CD8-positive, alpha-beta memory T cell (primary cell): Measurements from ENCODE around the gene PEX16. TPM values are rescaled to one million over a fixed set of nuclear protein-coding genes. Genes with fewer than 3 reads are reported as not detected.

ENCODE experiments used
- CTCF ChIA-PET: fragments of 350-600 bp; sonication (Branson Sonifier 250); formaldehyde crosslinking; loops from one replicate; lab custom pipeline; 2021; ENCODE audit warnings: antibody characterized with exemption; lab: Charles Lee
- POLR2A ChIA-PET: fragments of 350-600 bp; sonication (Branson Sonifier 250); formaldehyde crosslinking; loops from one replicate; lab custom pipeline; 2021; ENCODE audit warnings: antibody characterized with exemption; lab: Charles Lee
- DNase-seq, 5 donors: peaks; one replicate each; pipeline versions ENCODE4 v3.0.0 to v3.0.0-alpha.2; 2020 to 2022; ENCODE audit warnings: mixed read lengths in 1 of 5
- H3K27ac ChIP-seq: one replicate; pipeline ENCODE4 v1.7.0; 2013; ENCODE audit warnings: low read depth, mild to moderate bottlenecking, low read length, moderate library complexity
- H3K27me3 ChIP-seq: 2 replicates; pipeline ENCODE4 v1.7.0; 2013; ENCODE audit warnings: low read length, mild to moderate bottlenecking; ENCODE audit not compliant: insufficient read depth, poor library complexity, severe bottlenecking
- H3K36me3 ChIP-seq: 2 replicates; pipeline ENCODE4 v1.7.0; 2013; ENCODE audit warnings: mild to moderate bottlenecking, low read length, moderate library complexity; ENCODE audit not compliant: insufficient read depth
- H3K4me1 ChIP-seq: 2 replicates; pipeline ENCODE4 v1.7.0; 2013; ENCODE audit warnings: mild to moderate bottlenecking, low read length, moderate library complexity; ENCODE audit not compliant: insufficient read depth
- H3K4me3 ChIP-seq: 2 replicates; pipeline ENCODE4 v1.7.0; 2013; ENCODE audit warnings: mild to moderate bottlenecking, low read length
- H3K9me3 ChIP-seq: 2 replicates; pipeline ENCODE4 v1.7.0; 2013; ENCODE audit warnings: mild to moderate bottlenecking, low read length
- H3K27ac Mint-ChIP-seq, 8 donors: one replicate each; pipeline ENCODE4 v1.8.0; 2020 to 2021; ENCODE audit warnings: mixed read lengths in 8 of 8, mild to moderate bottlenecking in 6 of 8, inconsistent platforms in 3 of 8, moderate library complexity in 3 of 8
- H3K27me3 Mint-ChIP-seq, 2 donors: one replicate each; pipeline ENCODE4 v1.8.0; 2020 to 2021; ENCODE audit warnings: mixed read lengths in 2 of 2, mild to moderate bottlenecking in 1 of 2, moderate library complexity in 1 of 2
- H3K36me3 Mint-ChIP-seq, 3 donors: one replicate each; pipeline ENCODE4 v1.8.0; 2020 to 2021; ENCODE audit warnings: mixed read lengths in 3 of 3, inconsistent platforms in 1 of 3, mild to moderate bottlenecking in 1 of 3
- H3K4me1 Mint-ChIP-seq, 3 donors: one replicate each; pipeline ENCODE4 v1.8.0; 2020 to 2021; ENCODE audit warnings: mixed read lengths in 3 of 3, inconsistent platforms in 1 of 3, mild to moderate bottlenecking in 1 of 3
- H3K4me3 Mint-ChIP-seq, 7 donors: one replicate each; pipeline ENCODE4 v1.8.0; 2020 to 2021; ENCODE audit warnings: mixed read lengths in 7 of 7, mild to moderate bottlenecking in 6 of 7, moderate library complexity in 4 of 7, inconsistent platforms in 2 of 7
- H3K9me3 Mint-ChIP-seq, 5 donors: one replicate each; pipeline ENCODE4 v1.8.0; 2020 to 2022; ENCODE audit warnings: mixed read lengths in 5 of 5, mild to moderate bottlenecking in 3 of 5, moderate library complexity in 2 of 5, inconsistent platforms in 1 of 5
- polyA plus RNA-seq: library from polyadenylated mRNA; unstranded; fragments of 300-500 nt; fragmentation: Illumina TruSeq; gene quantifications from one replicate; pipeline ENCODE4 v1.2.3, GENCODE V29; 2021
- total RNA-seq, 2 experiments: library from RNA; stranded (reverse); gene quantifications; one replicate each; pipeline ENCODE4 v1.2.3, GENCODE V29; 2021

PEX16 gene
- total and polyA plus RNA-seq, 3 experiments from 2014 or later, result 35.1 to 63.4 (median 43.2) TPM

- CTCF ChIA-PET, result interaction anchor here (0.6 kb wide), 1 partner anchor 74 kb away, joined by 4 read pairs; no protein-coding TSS in a partner anchor
- H3K27ac Mint-ChIP-seq, result peak overlapping the region in 1 of 8 donors; percentile 50
- POLR2A ChIA-PET, result no interaction called here
- peaks cover 24 to 45% (median 30%) of the 10 kb centered on the region in 3 donors for H3K4me1 Mint-ChIP-seq
- peaks cover 25% of the 10 kb centered on the region for H3K4me1 ChIP-seq
- H3K9me3 ChIP-seq, result no peaks in the 10 kb centered on the region
- H3K36me3 ChIP-seq, result peaks cover 39% of the 10 kb centered on the region
- no peak overlapping the region for H3K4me3 ChIP-seq
- H3K27me3 ChIP-seq, result no peaks in the 10 kb centered on the region
- H3K27ac ChIP-seq, result no peak overlapping the region
- no peak for DNase-seq
- peaks cover 0 to 78% (median 0%) of the 10 kb centered on the region in 3 donors for H3K36me3 Mint-ChIP-seq
- peak overlapping the region in 1 of 7 donors; percentile 52 for H3K4me3 Mint-ChIP-seq
- H3K9me3 Mint-ChIP-seq, result no peaks in the 10 kb centered on the region
- no peaks in the 10 kb centered on the region for H3K27me3 Mint-ChIP-seq
Observed at GRCh38 chr11:45913942-45914635, 3.6 kb downstream of the PEX16 start.

- H3K27ac Mint-ChIP-seq, result no peak overlapping the region
- H3K4me1 Mint-ChIP-seq, result peaks cover 18 to 42% (median 25%) of the 10 kb centered on the region in 3 donors
- H3K27me3 Mint-ChIP-seq, result no peaks in the 10 kb centered on the region
- Histone ChIP-seq H3K36me3 (peaks cover 39% of the 10 kb centered on the region), H3K27me3 (no peaks in the 10 kb centered on the region), H3K4me1 (peaks cover 19% of the 10 kb centered on the region), H3K9me3 (no peaks in the 10 kb centered on the region), H3K27ac (no peak overlapping the region), H3K4me3 (no peak overlapping the region)
- H3K36me3 Mint-ChIP-seq, result peaks cover 0 to 78% (median 0%) of the 10 kb centered on the region in 3 donors
- POLR2A ChIA-PET, result no interaction called here
- CTCF ChIA-PET, result no interaction called here
- DNase-seq, result no peak
- H3K4me3 Mint-ChIP-seq, result peak overlapping the region in 1 of 7 donors; percentile 30
- H3K9me3 Mint-ChIP-seq, result no peaks in the 10 kb centered on the region
Observed at GRCh38 chr11:45913514-45913913, 4.2 kb downstream of the PEX16 start.

- CTCF ChIA-PET, result no interaction called here
- Histone ChIP-seq H3K27me3 (no peaks in the 10 kb centered on the region), H3K27ac (no peak overlapping the region), H3K4me3 (no peak overlapping the region), H3K4me1 (no peaks in the 10 kb centered on the region), H3K9me3 (no peaks in the 10 kb centered on the region), H3K36me3 (peaks cover 35% of the 10 kb centered on the region)
- DNase-seq, result no peak
- Mint-ChIP-seq H3K4me1 (peaks cover 5 to 30% (median 9%) of the 10 kb centered on the region in 3 donors), H3K27ac (no peak overlapping the region), H3K27me3 (peaks cover 0 to 1% of the 10 kb centered on the region in 2 donors), H3K9me3 (no peaks in the 10 kb centered on the region), H3K36me3 (peaks cover 0 to 57% (median 0%) of the 10 kb centered on the region in 3 donors), H3K4me3 (no peak overlapping the region)
- POLR2A ChIA-PET, result no interaction called here
Observed at GRCh38 chr11:45910623-45911022, 7.1 kb downstream of the PEX16 start.

- Mint-ChIP-seq H3K27ac (peak overlapping the region in 1 of 8 donors; percentile 45), H3K4me3 (peak overlapping the region in 1 of 7 donors; percentile 60), H3K36me3 (peaks cover 0 to 50% (median 0%) of the 10 kb centered on the region in 3 donors), H3K9me3 (no peaks in the 10 kb centered on the region), H3K27me3 (peaks cover 0 to 1% of the 10 kb centered on the region in 2 donors), H3K4me1 (peaks cover 3 to 28% (median 6%) of the 10 kb centered on the region in 3 donors)
- no peaks in the 10 kb centered on the region for H3K27me3 ChIP-seq
- ChIA-PET CTCF (no interaction called here), POLR2A (no interaction called here)
- H3K36me3 ChIP-seq, result peaks cover 27% of the 10 kb centered on the region
- H3K27ac ChIP-seq, result no peak overlapping the region
- no peak for DNase-seq
- H3K4me3 ChIP-seq, result no peak overlapping the region
- no peaks in the 10 kb centered on the region for H3K9me3 ChIP-seq
- H3K4me1 ChIP-seq, result no peaks in the 10 kb centered on the region
Observed at GRCh38 chr11:45909594-45910475, 7.8 kb downstream of the PEX16 start.

- Histone ChIP-seq H3K9me3 (no peaks in the 10 kb centered on the region), H3K4me3 (no peak overlapping the region), H3K27ac (no peak overlapping the region), H3K36me3 (peaks cover 11% of the 10 kb centered on the region), H3K27me3 (no peaks in the 10 kb centered on the region), H3K4me1 (no peaks in the 10 kb centered on the region)
- ChIA-PET POLR2A (no interaction called here), CTCF (no interaction called here)
- DNase-seq, result no peak
- H3K4me1 Mint-ChIP-seq, result peaks cover 3 to 20% (median 6%) of the 10 kb centered on the region in 3 donors
- H3K27me3 Mint-ChIP-seq, result peaks cover 0 to 1% of the 10 kb centered on the region in 2 donors
- no peak overlapping the region for H3K4me3 Mint-ChIP-seq
- H3K27ac Mint-ChIP-seq, result peak overlapping the region in 1 of 8 donors; percentile 88
- peaks cover 0 to 32% (median 0%) of the 10 kb centered on the region in 3 donors for H3K36me3 Mint-ChIP-seq
- no peaks in the 10 kb centered on the region for H3K9me3 Mint-ChIP-seq
Observed at GRCh38 chr11:45907911-45908370, 9.7 kb downstream of the PEX16 start.

GRCh38 chr11:45906965-45907611 lies 10.6 kb downstream of the PEX16 start, which contains the start of gene FREY1:
Gene FREY1 (minus strand): TSS chr11:45907271. CDS start chr11:45907245, 26 bp downstream.
- H3K36me3 ChIP-seq, result peaks cover 11% of the 10 kb centered on the region
- Mint-ChIP-seq H3K27me3 (peaks cover 0 to 1% of the 10 kb centered on the region in 2 donors), H3K27ac (peak within 1 kb of the TSS in 3 of 8 donors; percentile 7 to 84 (median 58)), H3K4me3 (peak within 1 kb of the TSS in 1 of 7 donors; percentile 4), H3K36me3 (peaks cover 0 to 30% (median 0%) of the 10 kb centered on the region in 3 donors), H3K4me1 (peaks cover 3 to 20% (median 6%) of the 10 kb centered on the region in 3 donors), H3K9me3 (no peaks in the 10 kb centered on the region)
- no peak for DNase-seq
- no peak within 1 kb of the TSS for H3K27ac ChIP-seq
- H3K9me3 ChIP-seq, result no peaks in the 10 kb centered on the region
- H3K4me3 ChIP-seq, result no peak within 1 kb of the TSS
- POLR2A ChIA-PET, result no interaction called here
- CTCF ChIA-PET, result no interaction called here
- no peaks in the 10 kb centered on the region for H3K27me3 ChIP-seq
- no peaks in the 10 kb centered on the region for H3K4me1 ChIP-seq

- Histone ChIP-seq H3K9me3 (no peaks in the 10 kb centered on the region), H3K36me3 (peaks cover 8% of the 10 kb centered on the region), H3K27me3 (no peaks in the 10 kb centered on the region), H3K4me1 (no peaks in the 10 kb centered on the region), H3K27ac (no peak overlapping the region), H3K4me3 (no peak overlapping the region)
- Mint-ChIP-seq H3K9me3 (no peaks in the 10 kb centered on the region), H3K4me3 (no peak overlapping the region), H3K4me1 (peaks cover 3 to 20% (median 6%) of the 10 kb centered on the region in 3 donors), H3K27ac (peak overlapping the region in 2 of 8 donors; percentile 51 to 84), H3K27me3 (peaks cover 0 to 1% of the 10 kb centered on the region in 2 donors), H3K36me3 (peaks cover 0 to 23% (median 0%) of the 10 kb centered on the region in 3 donors)
- ChIA-PET POLR2A (no interaction called here), CTCF (no interaction called here)
- DNase-seq, result no peak
Observed at GRCh38 chr11:45906096-45906682, 11.5 kb downstream of the PEX16 start.
